ENCODE data around the gene ZNF280B.
A peak's percentile ranks its signal among the peaks of the same experiment; 100 is the strongest.
"Not testable (repeated sequence)": the region's sequence is repeated elsewhere in the genome, so short reads cannot be mapped to it uniquely, and the experiment has no call there.

ZNF280B gene

GRCh38 chr22:22534604-22535415 is 26.3 kb upstream of the ZNF280B start:
- no peak for DNase-seq

- no peak for DNase-seq
Observed at GRCh38 chr22:22533863-22534262, 25.3 kb upstream of the ZNF280B start.

GRCh38 chr22:22533417-22533816 is 24.9 kb upstream of the ZNF280B start:
- no peak for DNase-seq

- DNase-seq: not testable (repeated sequence)
Observed at GRCh38 chr22:22532547-22533071, 24.1 kb upstream of the ZNF280B start.

- DNase-seq: no peak
Observed at GRCh38 chr22:22531770-22532546, 23.4 kb upstream of the ZNF280B start.

- no peak for DNase-seq
Observed at GRCh38 chr22:22528780-22529179, 20.2 kb upstream of the ZNF280B start.

- DNase-seq: no peak
Observed at GRCh38 chr22:22527312-22527711, 18.8 kb upstream of the ZNF280B start.

- DNase-seq: no peak
Observed at GRCh38 chr22:22526125-22526912, 17.8 kb upstream of the ZNF280B start.

GRCh38 chr22:22523494-22523893 is 15.0 kb upstream of the ZNF280B start:
- no peak for DNase-seq

- DNase-seq: no peak
Observed at GRCh38 chr22:22521631-22522030, 13.1 kb upstream of the ZNF280B start.

GRCh38 chr22:22520667-22521602 is 12.4 kb upstream of the ZNF280B start:
- DNase-seq: no peak

GRCh38 chr22:22520020-22520656 is 11.6 kb upstream of the ZNF280B start, which contains the start of gene ZNF280A:
TSS of gene ZNF280A (minus strand) at chr22:22520270. CDS start at chr22:22515630, 4,640 bp downstream.
- DNase-seq: no peak

GRCh38 chr22:22519591-22519990 is 11.0 kb upstream of the ZNF280B start:
- no peak for DNase-seq

GRCh38 chr22:22516992-22517391 is 8.4 kb upstream of the ZNF280B start:
- no peak for DNase-seq

- DNase-seq: no peak
Observed at GRCh38 chr22:22515890-22516289, 7.3 kb upstream of the ZNF280B start.

GRCh38 chr22:22514431-22514830 is 5.9 kb upstream of the ZNF280B start:
- not testable (repeated sequence) for DNase-seq

GRCh38 chr22:22513619-22514018 is 5.1 kb upstream of the ZNF280B start:
- DNase-seq: no peak

- DNase-seq: no peak
Observed at GRCh38 chr22:22512951-22513350, 4.4 kb upstream of the ZNF280B start.

- not testable (repeated sequence) for DNase-seq
Observed at GRCh38 chr22:22510833-22511232, 2.3 kb upstream of the ZNF280B start.

GRCh38 chr22:22509912-22510311 is 1.4 kb upstream of the ZNF280B start:
- DNase-seq: not testable (repeated sequence)

GRCh38 chr22:22507743-22508273 is 734 bp downstream of the ZNF280B start:
- peak in 1 of 6 experiments; percentile 6 for DNase-seq
